GM12874 (cell line): Measurements from ENCODE around the gene MED28.

ENCODE experiments used
- CTCF ChIP-seq: IDR thresholded peaks from 2 replicates; pipeline ENCODE4 v1.5.1; 2011; ENCODE audit warnings: low read depth, mild to moderate bottlenecking, control low read depth, low read length, moderate library complexity; ENCODE audit not compliant: insufficient read depth

The MED28 gene, protein sequence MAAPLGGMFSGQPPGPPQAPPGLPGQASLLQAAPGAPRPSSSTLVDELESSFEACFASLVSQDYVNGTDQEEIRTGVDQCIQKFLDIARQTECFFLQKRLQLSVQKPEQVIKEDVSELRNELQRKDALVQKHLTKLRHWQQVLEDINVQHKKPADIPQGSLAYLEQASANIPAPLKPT

DNA sequence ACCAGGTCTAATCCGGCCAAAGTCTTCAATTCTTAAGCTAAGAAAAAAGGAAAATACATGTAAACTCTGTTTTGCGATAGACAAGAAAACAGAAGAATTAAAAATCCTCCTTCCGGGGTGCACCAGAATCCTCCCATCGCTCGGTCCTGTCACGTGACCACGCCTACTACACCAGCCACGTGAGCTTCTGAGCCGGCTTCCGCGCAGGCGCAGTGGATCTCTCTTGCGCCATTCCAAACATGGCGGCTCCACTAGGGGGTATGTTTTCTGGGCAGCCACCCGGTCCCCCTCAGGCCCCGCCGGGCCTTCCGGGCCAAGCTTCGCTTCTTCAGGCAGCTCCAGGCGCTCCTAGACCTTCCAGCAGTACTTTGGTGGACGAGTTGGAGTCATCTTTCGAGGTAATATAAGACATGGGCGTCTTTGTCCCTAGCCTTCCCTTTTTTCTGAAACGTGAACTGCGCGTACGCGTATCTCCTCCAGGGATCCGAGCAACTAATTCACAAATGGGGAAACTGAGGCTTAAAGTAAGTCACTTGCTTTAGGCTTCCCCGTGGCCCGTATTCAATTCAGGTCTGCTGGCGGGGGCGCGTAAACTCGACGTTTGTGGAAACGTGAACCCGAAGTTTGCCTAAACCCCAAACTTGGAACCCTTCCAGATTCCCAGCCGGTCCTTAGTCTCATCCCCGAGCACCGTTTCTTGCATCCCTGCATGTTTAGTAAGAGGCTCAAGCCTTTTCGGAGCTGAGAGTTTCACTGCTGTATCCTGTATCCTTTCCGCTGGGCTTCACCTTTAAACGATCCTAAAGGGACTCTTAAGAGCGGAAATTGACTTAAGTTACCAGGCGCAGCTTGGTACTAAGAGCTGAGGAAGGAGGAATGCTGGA, at the start of gene MED28:
MED28 (plus strand) TSS at position 226 of the 884 bp plus-strand sequence; CDS start at position 240, 14 bp downstream.
- TF ChIP-seq CTCF: no peak

GRCh38 chr4:17565846-17566245, 48.6 kb upstream of the MED28 start:
- TF ChIP-seq CTCF: no peak

GRCh38 chr4:17567271-17567670, 47.2 kb upstream of the MED28 start:
- TF ChIP-seq CTCF: no peak

DNA sequence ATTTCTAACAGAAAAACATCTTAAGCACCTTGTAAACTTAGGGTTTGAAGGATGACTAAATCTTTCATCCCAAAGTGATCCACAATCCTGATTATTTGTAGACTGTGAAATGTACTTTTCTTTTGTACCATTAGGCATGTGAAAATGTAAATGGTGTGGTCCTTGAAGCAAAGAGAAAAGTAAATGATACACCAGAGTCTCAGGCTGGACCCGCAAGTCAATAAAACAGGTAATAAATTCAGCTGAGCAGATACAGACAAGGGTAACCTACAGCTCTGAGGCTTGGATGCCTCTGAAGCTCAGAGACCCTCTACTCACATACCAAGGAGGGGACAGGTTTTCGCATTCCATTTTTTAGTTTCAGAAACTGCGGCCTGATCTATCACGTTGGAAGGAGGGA, 40.2 kb upstream of the MED28 start:
- TF ChIP-seq CTCF: no peak

GRCh38 chr4:17576932-17577664, 37.3 kb upstream of the MED28 start, which contains the start of gene LAP3:
Gene LAP3, plus strand, starts transcription at chr4:17577198. Its CDS starts 268 bp downstream, at chr4:17577466.
- TF ChIP-seq CTCF: no peak

GRCh38 chr4:17577665-17578481, 36.6 kb upstream of the MED28 start:
- TF ChIP-seq CTCF: no peak
